GM12878 (cell line): ENCODE measurements around the gene ICE1. TPM values are rescaled to one million over a fixed set of nuclear protein-coding genes. Genes with fewer than 3 reads are reported as not detected.

ENCODE experiments used
- ATAC-seq: fragments of 200-7000 bp; cut with Tn5 transposase; 3 replicates; pipeline ENCODE4 v1.9.1; 2020; ENCODE audit warnings: mild to moderate bottlenecking, moderate library complexity
- BruUV-seq: library from RNA; stranded (reverse); fragments of 400-500 nt; replicated peaks from 2 replicates; lab custom pipeline; 2021; lab: Mats Ljungman, UMichigan
- CTCF ChIA-PET: fragments of 300-600 bp; sonication (Branson Sonifier 250); formaldehyde crosslinking; extraction: SDS; loops from one replicate; lab custom pipeline; 2021; ENCODE audit warnings: inconsistent platforms; lab: Yijun Ruan, JAX
- POLR2A ChIA-PET: fragments of 350-600 bp; formaldehyde crosslinking; extraction: SDS; loops from one replicate; lab custom pipeline; 2021; ENCODE audit warnings: inconsistent platforms; lab: Charles Lee
- RAD21 ChIA-PET: fragments of 300-600 bp; sonication (Branson Sonifier 250); formaldehyde crosslinking; loops from one replicate; lab custom pipeline; 2023; ENCODE audit warnings: antibody characterized with exemption; ENCODE audit not compliant: unreplicated experiment; lab: Charles Lee
- SMC1A ChIA-PET: fragments of 300-600 bp; sonication (Branson Sonifier 250); formaldehyde crosslinking; loops from one replicate; lab custom pipeline; 2023; ENCODE audit not compliant: unreplicated experiment, uncharacterized antibody; lab: Charles Lee
- DNase-seq: peaks from one replicate; pipeline ENCODE4 v3.0.0-alpha.2; 2011; ENCODE audit warnings: low read depth, low spot score
- FAIRE-seq: peaks from 3 replicates; lab custom pipeline; 2011; peaks lifted over from hg19 to GRCh38; lab: Jason Lieb, UNC
- H2AFZ ChIP-seq: 2 replicates; pipeline ENCODE4 v1.6.0; 2011; ENCODE audit warnings: low read depth, low read length, control low read depth; ENCODE audit not compliant: control insufficient read depth
- H3K27ac ChIP-seq: 2 replicates; pipeline ENCODE4 v1.5.1; 2011; ENCODE audit warnings: control low read depth; ENCODE audit not compliant: control insufficient read depth, insufficient read depth
- H3K27me3 ChIP-seq, 2 experiments: replicated peaks in 1 of 2; 2 replicates each; pipeline versions ENCODE4 v1.6.0 to v1.6.1; 2011; ENCODE audit warnings: low read length in 1 of 2; ENCODE audit not compliant: control insufficient read depth in 2 of 2, insufficient read depth in 2 of 2
- H3K36me3 ChIP-seq, 2 experiments: 2 replicates each; pipeline ENCODE4 v1.5.1; 2011; ENCODE audit warnings: low read length in 1 of 2; ENCODE audit not compliant: control insufficient read depth in 2 of 2, insufficient read depth in 2 of 2
- H3K4me1 ChIP-seq: 2 replicates; pipeline ENCODE4 v1.6.1; 2011; ENCODE audit warnings: mild to moderate bottlenecking, low read length, moderate library complexity, mixed read lengths; ENCODE audit not compliant: control insufficient read depth, insufficient read depth
- H3K4me2 ChIP-seq: 2 replicates; pipeline ENCODE4 v1.6.0; 2011; ENCODE audit warnings: control low read depth; ENCODE audit not compliant: control insufficient read depth, insufficient read depth
- H3K4me3 ChIP-seq: fragments of 200-600 bp; sonication (generic); 2 replicates; pipeline ENCODE4 v1.5.1; 2016
- H3K79me2 ChIP-seq: 2 replicates; pipeline ENCODE4 v1.6.0; 2011; ENCODE audit warnings: low read length; ENCODE audit not compliant: control insufficient read depth, insufficient read depth
- H3K9ac ChIP-seq: 2 replicates; pipeline ENCODE4 v1.8.0; 2011; ENCODE audit warnings: low read length, control low read depth, mixed read lengths; ENCODE audit not compliant: control insufficient read depth, insufficient read depth
- H3K9me3 ChIP-seq: replicated peaks from 3 replicates; pipeline ENCODE4 v1.5.1; 2011; ENCODE audit warnings: mild to moderate bottlenecking, low read length; ENCODE audit not compliant: control insufficient read depth, insufficient read depth
- H4K20me1 ChIP-seq: 2 replicates; pipeline ENCODE4 v1.6.0; 2011; ENCODE audit not compliant: control insufficient read depth, insufficient read depth
- CHD1 ChIP-seq: IDR thresholded peaks from 2 replicates; pipeline ENCODE4 v1.6.1; 2012; ENCODE audit warnings: low read depth, low read length, improper control_type of control experiment
- E4F1 ChIP-seq: fragments of 450-650 bp; IDR thresholded peaks from 2 replicates; pipeline ENCODE4 v1.6.1; 2018; ENCODE audit warnings: borderline replicate concordance, mild to moderate bottlenecking; ENCODE audit not compliant: partially characterized antibody
- EGR1 ChIP-seq, 2 experiments: IDR thresholded peaks; 1 replicate in 1 of 2; 2 replicates in 1 of 2; pipeline ENCODE4 v1.6.1; 2011 to 2012; ENCODE audit warnings: low read depth in 2 of 2, low read length in 2 of 2, borderline replicate concordance in 1 of 2, mild to moderate bottlenecking in 1 of 2, moderate library complexity in 1 of 2
- FOXK2 ChIP-seq: fragments of 450-650 bp; IDR thresholded peaks from 2 replicates; pipeline ENCODE4 v1.6.1; 2017; ENCODE audit warnings: mild to moderate bottlenecking, moderate library complexity
- NRF1 ChIP-seq: conservative IDR thresholded peaks from 2 replicates; pipeline ENCODE4 v1.6.1; 2011; ENCODE audit warnings: mild to moderate bottlenecking, low read depth, low read length, improper control_type of control experiment
- YBX1 ChIP-seq: fragments of 450-650 bp; IDR thresholded peaks from 2 replicates; pipeline ENCODE4 v1.6.1; 2016; ENCODE audit warnings: antibody characterized with exemption
- YY1 ChIP-seq: IDR thresholded peaks from 2 replicates; pipeline ENCODE4 v1.6.1; 2011; ENCODE audit warnings: low read depth, mild to moderate bottlenecking, low read length
- ZBTB33 ChIP-seq: fragments of 450-650 bp; IDR thresholded peaks from 2 replicates; pipeline ENCODE4 v1.6.1; 2017; ENCODE audit warnings: mild to moderate bottlenecking
- ZNF217 ChIP-seq: fragments of 450-650 bp; IDR thresholded peaks from 2 replicates; pipeline ENCODE4 v1.6.1; 2017; ENCODE audit warnings: antibody characterized with exemption, mild to moderate bottlenecking
- ZNF274 ChIP-seq: IDR thresholded peaks from one replicate; pipeline ENCODE4 v1.8.0; 2011; ENCODE audit not compliant: insufficient read length, insufficient read depth
- ZNF592 ChIP-seq: fragments of 450-650 bp; IDR thresholded peaks from 2 replicates; pipeline ENCODE4 v1.6.1; 2017; ENCODE audit warnings: mild to moderate bottlenecking, moderate library complexity
- ZSCAN29 ChIP-seq: fragments of 450-650 bp; IDR thresholded peaks from 2 replicates; pipeline ENCODE4 v1.6.1; 2017; ENCODE audit warnings: mild to moderate bottlenecking, moderate library complexity
- WGBS: methylation state at CpG from one replicate; pipeline ENCODE4 v1.1.6; 2016; ENCODE audit warnings: low lambda C conversion rate; ENCODE audit not compliant: insufficient replicate concordance, insufficient coverage; ENCODE audit errors: missing lambda C conversion rate; 5-methylcytosine and 5-hydroxymethylcytosine counted together
- in situ Hi-C: fragments of 300-500 bp; cut with MboI; formaldehyde crosslinking; loops from 9 replicates; pipeline ENCODE4 v1.14.3; 2018; ENCODE audit warnings: mixed read lengths
- intact Hi-C: fragments of 100-400 bp; cut with micrococcal nuclease; formaldehyde crosslinking; loops from one replicate; pipeline ENCODE4 v1.14.2; 2022; ENCODE audit not compliant: unreplicated experiment
- polyA plus RNA-seq, 11 experiments: library from polyadenylated mRNA; depleted of rRNA in 4 of 11; unstranded in 6 of 11; stranded (reverse) in 5 of 11; fragments of >200 nt; fragmentation: Nextera tagmentation in 4 of 11; fragmentation: Illumina TruSeq in 1 of 11; extraction: Ambion mirVana in 4 of 11; extraction: Trizol in 1 of 11; gene quantifications; 1 replicate in 1 of 11; 2 replicates in 10 of 11; pipeline versions ENCODE4 v1.2.1 to v1.2.3, GENCODE V29; 2011 to 2016; ENCODE audit warnings: inconsistent platforms in 2 of 11, missing spikeins in 2 of 11, low read depth in 1 of 11
- total RNA-seq, 4 experiments: library from RNA; depleted of rRNA in 3 of 4; stranded (reverse); fragments of >200 nt in 3 of 4; fragmentation: Illumina TruSeq in 1 of 4; extraction: Trizol in 1 of 4; gene quantifications; 2 replicates each; pipeline versions ENCODE4 v1.2.1 to v1.2.3, GENCODE V29; 2013 to 2021

ICE1 gene
- total and polyA plus RNA-seq, 10 of the 15 experiments (the other 5 are each of a cell fraction or from before 2014, with no cell fraction given): 3.8 to 31.4 (median 18.9) TPM

GRCh38 chr5:5380298-5380697, 42.2 kb upstream of the ICE1 start:
- BruUV-seq: no TSS peak
- no peaks in the 10 kb centered on the region for H3K9me3 ChIP-seq
- H3K27ac ChIP-seq: no peak overlapping the region
- H3K79me2 ChIP-seq: no peaks in the 10 kb centered on the region
- ATAC-seq (no peak), DNase-seq (no peak), FAIRE-seq (no peak)
- intact Hi-C loops: no loop called here
- ChIA-PET RAD21 (no interaction called here), SMC1A (no interaction called here), CTCF (no interaction called here), POLR2A (no interaction called here)
- H2AFZ ChIP-seq: no peak overlapping the region
- in situ Hi-C loops: no loop called here
- H3K4me2 ChIP-seq: no peak overlapping the region
- no peaks in the 10 kb centered on the region for H4K20me1 ChIP-seq
- no peak overlapping the region for H3K4me3 ChIP-seq
- H3K27me3 ChIP-seq: no peaks in the 10 kb centered on the region
- H3K9ac ChIP-seq: no peak overlapping the region
- H3K4me1 ChIP-seq: no peaks in the 10 kb centered on the region
- 74% methylated on average over 6 of the region's 6 CpGs for WGBS
- H3K36me3 ChIP-seq: no peaks in the 10 kb centered on the region
- TF ChIP-seq YBX1: no peak
- no peak for TF ChIP-seq ZSCAN29
- TF ChIP-seq YY1: no peak
- no peak for TF ChIP-seq E4F1
- no peak for TF ChIP-seq CHD1
- TF ChIP-seq FOXK2: no peak
- no peak for TF ChIP-seq NRF1
- TF ChIP-seq EGR1 (IDR thresholded peaks at IDR 0.05; ENCODE audit: borderline replicate concordance in 1 of 2, low read depth in 2 of 2, low read length in 2 of 2): no peak
- no peak for TF ChIP-seq ZNF592
- no peak for TF ChIP-seq ZBTB33
- TF ChIP-seq ZNF217: no peak
- TF ChIP-seq ZNF274: no peak
